HepG2 (cell line): ENCODE measurements around the gene JMJD1C. TPM values are rescaled to one million over a fixed set of nuclear protein-coding genes. Genes with fewer than 3 reads are reported as not detected.

Experiments
- ARID5B ChIP-seq: IDR thresholded peaks from 2 replicates; pipeline ENCODE4 v1.4.0; 2020; ENCODE audit warnings: mild to moderate bottlenecking, missing genetic modification reagents
- DNMT1 ChIP-seq: sonication (generic); formaldehyde crosslinking; IDR thresholded peaks from 2 replicates; pipeline ENCODE4 v1.5.1; 2020; ENCODE audit warnings: mild to moderate bottlenecking, missing genetic modification reagents
- HOXA9 ChIP-seq: sonication (generic); formaldehyde crosslinking; IDR thresholded peaks from 2 replicates; pipeline ENCODE4 v1.8.1; 2022; ENCODE audit warnings: missing genetic modification reagents, mild to moderate bottlenecking, moderate library complexity, borderline replicate concordance
- KDM5B ChIP-seq: sonication (generic); formaldehyde crosslinking; IDR thresholded peaks from 2 replicates; pipeline ENCODE4 v1.4.0; 2020; ENCODE audit warnings: missing genetic modification reagents, mild to moderate bottlenecking, borderline replicate concordance
- MNT ChIP-seq: fragments of 450-650 bp; IDR thresholded peaks from 2 replicates; pipeline ENCODE4 v1.6.1; 2016
- PHF8 ChIP-seq: sonication (generic); formaldehyde crosslinking; IDR thresholded peaks from 2 replicates; pipeline ENCODE4 v1.5.0; 2020; ENCODE audit warnings: missing genetic modification reagents
- POGZ ChIP-seq: sonication (generic); formaldehyde crosslinking; IDR thresholded peaks from 2 replicates; pipeline ENCODE4 v1.4.0; 2020; ENCODE audit warnings: mild to moderate bottlenecking, missing genetic modification reagents
- THRA ChIP-seq: sonication (generic); formaldehyde crosslinking; IDR thresholded peaks from 2 replicates; pipeline ENCODE4 v1.4.0; 2020; ENCODE audit warnings: missing genetic modification reagents, borderline replicate concordance
- YEATS4 ChIP-seq: sonication (generic); formaldehyde crosslinking; IDR thresholded peaks from 2 replicates; pipeline ENCODE4 v1.4.0; 2020; ENCODE audit warnings: missing genetic modification reagents, borderline replicate concordance
- ZNF468 ChIP-seq: sonication (generic); formaldehyde crosslinking; IDR thresholded peaks from 2 replicates; pipeline ENCODE4 v1.8.0; 2022; ENCODE audit warnings: mild to moderate bottlenecking, moderate library complexity, missing genetic modification reagents
- ZNF737 ChIP-seq: sonication (generic); formaldehyde crosslinking; IDR thresholded peaks from 2 replicates; pipeline ENCODE4 v1.5.0; 2020; ENCODE audit warnings: missing genetic modification reagents, mild to moderate bottlenecking, borderline replicate concordance
- ZNF883 ChIP-seq: sonication (generic); formaldehyde crosslinking; IDR thresholded peaks from 2 replicates; pipeline ENCODE4 v1.5.1; 2020; ENCODE audit warnings: mild to moderate bottlenecking, missing genetic modification reagents; ENCODE audit errors: not compliant biosample characterization
- polyA plus RNA-seq, 8 experiments: library from polyadenylated mRNA; depleted of rRNA in 3 of 8; stranded (reverse) in 7 of 8; unstranded in 1 of 8; fragments of >200 nt; fragmentation: Illumina TruSeq in 4 of 8; extraction: Trizol in 4 of 8; gene quantifications; 2 replicates each; pipeline versions ENCODE4 v1.2.1 to v1.2.3, GENCODE V29; 2011 to 2016; ENCODE audit warnings: low read depth in 4 of 8, missing spikeins in 1 of 8, mixed read lengths in 1 of 8; ENCODE audit not compliant: insufficient read depth in 1 of 8
- total RNA-seq, 5 experiments: library from RNA; depleted of rRNA; stranded (reverse); fragments of >200 nt; fragmentation: Illumina TruSeq; extraction: Trizol; gene quantifications; 2 replicates each; pipeline ENCODE4 v1.2.3, GENCODE V29; 2016; ENCODE audit warnings: low read depth in 1 of 5
- TF ChIP-seq, protein P1 (sequence below): sonication (generic); formaldehyde crosslinking; IDR thresholded peaks from 2 replicates; pipeline ENCODE4 v1.4.0; 2020; ENCODE audit warnings: mild to moderate bottlenecking, missing genetic modification reagents
- TF ChIP-seq, protein P2 (sequence below): sonication (generic); formaldehyde crosslinking; IDR thresholded peaks from 2 replicates; pipeline ENCODE4 v1.8.0; 2022; ENCODE audit warnings: mild to moderate bottlenecking, missing genetic modification reagents; ENCODE audit not compliant: insufficient replicate concordance
- TF ChIP-seq, protein P3 (sequence below): sonication (generic); formaldehyde crosslinking; IDR thresholded peaks from 2 replicates; pipeline ENCODE4; 2020; ENCODE audit warnings: missing genetic modification reagents, mild to moderate bottlenecking, borderline replicate concordance

JMJD1C gene
- total and polyA plus RNA-seq, 2 of the 13 experiments (the other 11 are each of a cell fraction or from before 2014, with no cell fraction given), result 42.3 to 42.7 TPM

DNA sequence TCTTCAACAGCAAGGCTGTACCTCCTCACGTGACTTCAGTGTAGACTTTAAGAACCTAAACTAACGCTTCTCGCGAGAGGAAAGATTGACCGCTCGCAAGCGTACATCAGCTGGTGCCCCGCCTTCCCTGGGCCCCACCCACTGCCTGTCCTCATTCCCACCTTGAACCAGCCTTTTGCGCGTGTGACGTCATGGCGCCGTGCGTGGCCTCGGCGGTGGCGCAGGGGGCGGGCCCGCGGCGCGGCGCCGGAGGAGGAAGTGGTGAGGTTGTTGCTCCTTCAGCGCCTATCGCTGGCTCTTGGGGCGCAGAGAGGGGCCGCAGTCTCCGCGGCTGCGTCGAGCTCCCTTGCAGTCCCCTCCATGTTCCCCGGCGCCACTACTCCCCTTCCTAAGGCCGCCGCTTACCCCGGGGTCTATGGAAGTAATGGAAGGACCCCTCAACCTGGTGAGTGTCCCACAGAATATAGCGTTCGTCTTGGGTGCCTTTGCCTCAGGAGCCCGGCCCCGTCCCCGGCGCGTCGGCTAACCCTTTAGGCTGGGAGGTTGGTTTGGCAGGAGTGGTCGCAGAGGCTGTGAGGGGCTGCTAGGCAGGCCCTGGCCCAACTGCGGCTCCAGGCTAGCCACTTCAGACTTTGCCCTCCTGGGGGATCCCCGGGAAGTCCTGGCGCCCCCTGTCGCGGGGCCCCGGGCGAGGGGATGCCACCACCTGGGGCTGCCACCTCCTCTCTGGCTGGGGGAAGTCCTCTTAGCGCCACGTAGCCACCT is 332.5 kb downstream of the JMJD1C start, which contains the start of gene NRBF2 (continued):
- TF ChIP-seq, protein P1, sequence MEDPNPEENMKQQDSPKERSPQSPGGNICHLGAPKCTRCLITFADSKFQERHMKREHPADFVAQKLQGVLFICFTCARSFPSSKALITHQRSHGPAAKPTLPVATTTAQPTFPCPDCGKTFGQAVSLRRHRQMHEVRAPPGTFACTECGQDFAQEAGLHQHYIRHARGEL (CRISPR knock-in tag), result no peak
- TF ChIP-seq YEATS4, result peak; percentile 88
- peak; percentile 71; the same call in 1 of the 2 replicates for TF ChIP-seq THRA (CRISPR knock-in tag)
- TF ChIP-seq ZNF737, result 0 out of 2 replicates have a peak, but pooled peaks have one; percentile 55
- TF ChIP-seq ZNF883 (CRISPR knock-in tag), result peak; percentile 51
- TF ChIP-seq DNMT1, result peak; percentile 73; the same call in 1 of the 2 replicates
- TF ChIP-seq MNT, result peak; percentile 47
- TF ChIP-seq HOXA9, result 0 out of 2 replicates have a peak, but pooled peaks have one; percentile 58
- peak; percentile 54 for TF ChIP-seq ARID5B (CRISPR knock-in tag)
- TF ChIP-seq, protein P2, sequence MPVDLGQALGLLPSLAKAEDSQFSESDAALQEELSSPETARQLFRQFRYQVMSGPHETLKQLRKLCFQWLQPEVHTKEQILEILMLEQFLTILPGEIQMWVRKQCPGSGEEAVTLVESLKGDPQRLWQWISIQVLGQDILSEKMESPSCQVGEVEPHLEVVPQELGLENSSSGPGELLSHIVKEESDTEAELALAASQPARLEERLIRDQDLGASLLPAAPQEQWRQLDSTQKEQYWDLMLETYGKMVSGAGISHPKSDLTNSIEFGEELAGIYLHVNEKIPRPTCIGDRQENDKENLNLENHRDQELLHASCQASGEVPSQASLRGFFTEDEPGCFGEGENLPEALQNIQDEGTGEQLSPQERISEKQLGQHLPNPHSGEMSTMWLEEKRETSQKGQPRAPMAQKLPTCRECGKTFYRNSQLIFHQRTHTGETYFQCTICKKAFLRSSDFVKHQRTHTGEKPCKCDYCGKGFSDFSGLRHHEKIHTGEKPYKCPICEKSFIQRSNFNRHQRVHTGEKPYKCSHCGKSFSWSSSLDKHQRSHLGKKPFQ, result peak; percentile 48
- TF ChIP-seq, protein P3, sequence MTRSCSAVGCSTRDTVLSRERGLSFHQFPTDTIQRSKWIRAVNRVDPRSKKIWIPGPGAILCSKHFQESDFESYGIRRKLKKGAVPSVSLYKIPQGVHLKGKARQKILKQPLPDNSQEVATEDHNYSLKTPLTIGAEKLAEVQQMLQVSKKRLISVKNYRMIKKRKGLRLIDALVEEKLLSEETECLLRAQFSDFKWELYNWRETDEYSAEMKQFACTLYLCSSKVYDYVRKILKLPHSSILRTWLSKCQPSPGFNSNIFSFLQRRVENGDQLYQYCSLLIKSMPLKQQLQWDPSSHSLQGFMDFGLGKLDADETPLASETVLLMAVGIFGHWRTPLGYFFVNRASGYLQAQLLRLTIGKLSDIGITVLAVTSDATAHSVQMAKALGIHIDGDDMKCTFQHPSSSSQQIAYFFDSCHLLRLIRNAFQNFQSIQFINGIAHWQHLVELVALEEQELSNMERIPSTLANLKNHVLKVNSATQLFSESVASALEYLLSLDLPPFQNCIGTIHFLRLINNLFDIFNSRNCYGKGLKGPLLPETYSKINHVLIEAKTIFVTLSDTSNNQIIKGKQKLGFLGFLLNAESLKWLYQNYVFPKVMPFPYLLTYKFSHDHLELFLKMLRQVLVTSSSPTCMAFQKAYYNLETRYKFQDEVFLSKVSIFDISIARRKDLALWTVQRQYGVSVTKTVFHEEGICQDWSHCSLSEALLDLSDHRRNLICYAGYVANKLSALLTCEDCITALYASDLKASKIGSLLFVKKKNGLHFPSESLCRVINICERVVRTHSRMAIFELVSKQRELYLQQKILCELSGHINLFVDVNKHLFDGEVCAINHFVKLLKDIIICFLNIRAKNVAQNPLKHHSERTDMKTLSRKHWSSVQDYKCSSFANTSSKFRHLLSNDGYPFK, result peak; percentile 84
- TF ChIP-seq POGZ (CRISPR knock-in tag), result peak; percentile 98
- TF ChIP-seq ZNF468 (CRISPR knock-in tag), result 0 out of 2 replicates have a peak, but pooled peaks have one; percentile 70
- peak; percentile 95 for TF ChIP-seq KDM5B (CRISPR knock-in tag)
- TF ChIP-seq PHF8 (CRISPR knock-in tag), result peak; percentile 84
